ENCODE results near the gene TMEM170A.

Gene TMEM170A

DNA sequence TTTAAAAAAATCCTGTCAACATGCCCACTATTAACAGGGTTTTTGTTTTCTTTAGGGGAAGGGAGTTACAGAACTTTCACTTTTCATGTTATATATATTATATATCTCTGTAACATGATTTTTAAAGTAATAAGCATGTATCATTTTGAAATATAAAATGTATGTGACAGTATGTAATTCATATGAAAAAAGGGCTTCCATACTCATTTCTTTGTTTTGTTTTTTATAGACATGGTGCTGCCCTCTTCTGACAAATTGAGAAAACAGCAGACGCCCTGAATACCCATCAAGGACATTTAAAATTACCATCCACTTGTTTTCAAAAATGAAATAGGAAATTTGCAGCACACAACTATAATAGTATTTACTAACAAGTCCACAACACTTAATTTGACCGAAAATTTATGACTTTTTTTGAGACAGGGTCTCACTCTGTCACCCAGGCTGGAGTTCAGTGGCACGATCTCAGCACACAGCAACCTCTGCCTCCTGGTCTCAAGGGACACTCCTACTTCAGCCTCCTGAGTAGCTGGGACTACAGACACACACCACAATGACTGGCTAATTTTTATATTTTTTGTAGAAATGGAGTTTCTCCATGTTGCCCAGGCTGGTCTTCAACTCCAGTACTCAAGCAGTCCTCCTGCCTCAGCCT is 61.5 kb downstream of the TMEM170A start:
- no peaks in the 10 kb centered on the region for H3F3A ChIP-seq (ENCODE audit: insufficient read depth)
- no peak overlapping the region for H3K4me3 ChIP-seq (ENCODE audit: insufficient read depth, low read length, poor library complexity, severe bottlenecking)
- H3K79me2 ChIP-seq (ENCODE audit: insufficient read depth, low read length) = no peaks in the 10 kb centered on the region
- no peak overlapping the region for H3K27ac ChIP-seq (ENCODE audit: low read depth, low read length)
- H3K27me3 ChIP-seq (ENCODE audit: low read length) = no peaks in the 10 kb centered on the region
- H3K9ac ChIP-seq (ENCODE audit: low read length) = no peak overlapping the region
- H3K4me2 ChIP-seq (ENCODE audit: low read depth, low read length, poor library complexity, severe bottlenecking) = no peak overlapping the region
- no peaks in the 10 kb centered on the region for H3K9me3 ChIP-seq (ENCODE audit: insufficient read depth, low read length)
- no peak overlapping the region for H2AFZ ChIP-seq (ENCODE audit: low read depth, low read length, severe bottlenecking)
- H4K20me1 ChIP-seq (ENCODE audit: low read depth, low read length) = no peaks in the 10 kb centered on the region
- no peaks in the 10 kb centered on the region for H3K9me2 ChIP-seq (replicated peaks; ENCODE audit: insufficient read depth, low read length)
- no peaks in the 10 kb centered on the region for H3K36me3 ChIP-seq (ENCODE audit: low read length)
- TF ChIP-seq EZH2phosphoT487 (conservative IDR thresholded peaks at IDR 0.05; ENCODE audit: low read length) (no peak), CTCF (IDR thresholded peaks at IDR 0.05; ENCODE audit: insufficient read depth, low read length, poor library complexity, severe bottlenecking) (peak; percentile 62)

GRCh38 chr16:75402159-75402820 is 62.2 kb downstream of the TMEM170A start:
- no peak for TF ChIP-seq CTCF (IDR thresholded peaks at IDR 0.05; ENCODE audit: insufficient read depth, low read length, poor library complexity, severe bottlenecking)
- TF ChIP-seq EZH2phosphoT487 (conservative IDR thresholded peaks at IDR 0.05; ENCODE audit: low read length) = no peak
- H3K9me3 ChIP-seq (ENCODE audit: insufficient read depth, low read length) = no peaks in the 10 kb centered on the region
- no peak overlapping the region for H2AFZ ChIP-seq (ENCODE audit: low read depth, low read length, severe bottlenecking)
- no peak overlapping the region for H3K4me3 ChIP-seq (ENCODE audit: insufficient read depth, low read length, poor library complexity, severe bottlenecking)
- no peaks in the 10 kb centered on the region for H3K27me3 ChIP-seq (ENCODE audit: low read length)
- H3F3A ChIP-seq (ENCODE audit: insufficient read depth) = no peaks in the 10 kb centered on the region
- H4K20me1 ChIP-seq (ENCODE audit: low read depth, low read length) = no peaks in the 10 kb centered on the region
- no peak overlapping the region for H3K9ac ChIP-seq (ENCODE audit: low read length)
- no peaks in the 10 kb centered on the region for H3K9me2 ChIP-seq (replicated peaks; ENCODE audit: insufficient read depth, low read length)
- no peaks in the 10 kb centered on the region for H3K79me2 ChIP-seq (ENCODE audit: insufficient read depth, low read length)
- no peaks in the 10 kb centered on the region for H3K36me3 ChIP-seq (ENCODE audit: low read length)
- no peak overlapping the region for H3K27ac ChIP-seq (ENCODE audit: low read depth, low read length)
- no peak overlapping the region for H3K4me2 ChIP-seq (ENCODE audit: low read depth, low read length, poor library complexity, severe bottlenecking)

- H4K20me1 ChIP-seq (ENCODE audit: low read depth, low read length) = no peaks in the 10 kb centered on the region
- no peak overlapping the region for H2AFZ ChIP-seq (ENCODE audit: low read depth, low read length, severe bottlenecking)
- H3K36me3 ChIP-seq (ENCODE audit: low read length) = no peaks in the 10 kb centered on the region
- no peaks in the 10 kb centered on the region for H3K9me2 ChIP-seq (replicated peaks; ENCODE audit: insufficient read depth, low read length)
- H3K9me3 ChIP-seq (ENCODE audit: insufficient read depth, low read length) = no peaks in the 10 kb centered on the region
- TF ChIP-seq EZH2phosphoT487 (conservative IDR thresholded peaks at IDR 0.05; ENCODE audit: low read length) (no peak), CTCF (IDR thresholded peaks at IDR 0.05; ENCODE audit: insufficient read depth, low read length, poor library complexity, severe bottlenecking) (no peak)
- H3K4me3 ChIP-seq (ENCODE audit: insufficient read depth, low read length, poor library complexity, severe bottlenecking) = no peak overlapping the region
- no peak overlapping the region for H3K4me2 ChIP-seq (ENCODE audit: low read depth, low read length, poor library complexity, severe bottlenecking)
- H3K9ac ChIP-seq (ENCODE audit: low read length) = no peak overlapping the region
- no peak overlapping the region for H3K27ac ChIP-seq (ENCODE audit: low read depth, low read length)
- H3F3A ChIP-seq (ENCODE audit: insufficient read depth) = no peaks in the 10 kb centered on the region
- H3K27me3 ChIP-seq (ENCODE audit: low read length) = no peaks in the 10 kb centered on the region
- no peaks in the 10 kb centered on the region for H3K79me2 ChIP-seq (ENCODE audit: insufficient read depth, low read length)
Measured at GRCh38 chr16:75401691-75402090, 62.8 kb downstream of the TMEM170A start.
